ENCODE results near the gene PGBD5.

The PGBD5 gene

GRCh38 chr1:230319014-230319747 is 107.0 kb downstream of the PGBD5 start:
- ChIA-PET POLR2A (ENCODE audit: low non-redundant PET) (no interaction called here), CTCF (no interaction called here)
- TF ChIP-seq, protein P1, sequence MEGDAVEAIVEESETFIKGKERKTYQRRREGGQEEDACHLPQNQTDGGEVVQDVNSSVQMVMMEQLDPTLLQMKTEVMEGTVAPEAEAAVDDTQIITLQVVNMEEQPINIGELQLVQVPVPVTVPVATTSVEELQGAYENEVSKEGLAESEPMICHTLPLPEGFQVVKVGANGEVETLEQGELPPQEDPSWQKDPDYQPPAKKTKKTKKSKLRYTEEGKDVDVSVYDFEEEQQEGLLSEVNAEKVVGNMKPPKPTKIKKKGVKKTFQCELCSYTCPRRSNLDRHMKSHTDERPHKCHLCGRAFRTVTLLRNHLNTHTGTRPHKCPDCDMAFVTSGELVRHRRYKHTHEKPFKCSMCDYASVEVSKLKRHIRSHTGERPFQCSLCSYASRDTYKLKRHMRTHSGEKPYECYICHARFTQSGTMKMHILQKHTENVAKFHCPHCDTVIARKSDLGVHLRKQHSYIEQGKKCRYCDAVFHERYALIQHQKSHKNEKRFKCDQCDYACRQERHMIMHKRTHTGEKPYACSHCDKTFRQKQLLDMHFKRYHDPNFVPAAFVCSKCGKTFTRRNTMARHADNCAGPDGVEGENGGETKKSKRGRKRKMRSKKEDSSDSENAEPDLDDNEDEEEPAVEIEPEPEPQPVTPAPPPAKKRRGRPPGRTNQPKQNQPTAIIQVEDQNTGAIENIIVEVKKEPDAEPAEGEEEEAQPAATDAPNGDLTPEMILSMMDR (conservative IDR thresholded peaks at IDR 0.05; ENCODE audit: low read depth): no peak
- no peak for DNase-seq (ENCODE audit: low spot score)
- no peak overlapping the region for H3K27ac ChIP-seq

DNA sequence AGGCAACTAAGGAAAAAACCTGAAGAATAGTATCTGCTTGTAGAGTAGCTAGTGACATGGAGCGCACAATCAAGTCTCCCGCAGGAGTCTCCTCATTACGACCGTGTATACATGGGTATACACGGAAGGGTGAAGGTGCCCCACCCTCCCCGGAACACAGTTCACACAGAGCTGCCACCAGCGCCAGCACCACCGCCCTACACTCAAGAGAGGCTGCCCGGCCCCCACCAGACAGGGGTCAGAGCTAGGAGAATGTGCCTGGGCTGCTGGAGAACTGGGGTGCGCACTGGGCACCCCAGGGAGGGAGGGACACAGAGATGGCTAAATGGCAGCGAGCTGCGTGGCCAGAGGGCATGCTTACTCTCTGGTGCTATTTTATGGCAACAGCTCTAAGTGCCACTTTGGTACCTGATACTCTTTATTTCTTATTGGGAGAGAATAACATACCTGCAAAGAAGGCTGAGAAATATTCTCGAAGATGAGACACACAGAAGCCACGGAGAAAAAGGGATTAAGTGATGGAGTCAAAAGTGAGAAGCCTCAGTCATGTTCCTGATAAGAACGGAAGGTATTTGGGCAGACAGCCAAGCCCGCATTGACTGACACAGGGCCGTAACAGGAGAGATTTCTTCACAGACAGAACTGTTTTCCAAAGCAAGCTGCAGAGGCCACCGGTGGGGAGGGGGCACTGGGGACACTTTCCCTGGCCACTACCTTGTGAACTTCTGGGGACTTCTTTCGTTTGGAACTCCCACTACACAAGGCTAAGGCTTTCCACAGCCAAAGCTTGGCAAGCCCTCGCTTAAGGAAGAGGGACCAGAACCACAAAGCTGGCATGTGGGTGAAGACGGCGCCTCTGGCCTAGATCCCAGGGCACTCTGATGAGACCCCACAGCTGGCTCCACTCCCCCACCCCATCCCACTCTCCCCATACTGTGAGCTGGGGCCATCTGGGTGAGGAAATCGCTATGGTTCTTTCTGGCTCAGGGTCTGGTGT is 108.0 kb downstream of the PGBD5 start:
- POLR2A ChIA-PET (ENCODE audit: low non-redundant PET): no interaction called here
- H3K27ac ChIP-seq: no peak overlapping the region
- TF ChIP-seq, protein P1 (conservative IDR thresholded peaks at IDR 0.05; ENCODE audit: low read depth): no peak
- CTCF ChIA-PET: interaction anchor here (0.7 kb wide), 3 partner anchors 474 to 909 kb away, joined by 3 read pairs; no protein-coding TSS in a partner anchor
- DNase-seq (ENCODE audit: low spot score): peak; percentile 21

DNA sequence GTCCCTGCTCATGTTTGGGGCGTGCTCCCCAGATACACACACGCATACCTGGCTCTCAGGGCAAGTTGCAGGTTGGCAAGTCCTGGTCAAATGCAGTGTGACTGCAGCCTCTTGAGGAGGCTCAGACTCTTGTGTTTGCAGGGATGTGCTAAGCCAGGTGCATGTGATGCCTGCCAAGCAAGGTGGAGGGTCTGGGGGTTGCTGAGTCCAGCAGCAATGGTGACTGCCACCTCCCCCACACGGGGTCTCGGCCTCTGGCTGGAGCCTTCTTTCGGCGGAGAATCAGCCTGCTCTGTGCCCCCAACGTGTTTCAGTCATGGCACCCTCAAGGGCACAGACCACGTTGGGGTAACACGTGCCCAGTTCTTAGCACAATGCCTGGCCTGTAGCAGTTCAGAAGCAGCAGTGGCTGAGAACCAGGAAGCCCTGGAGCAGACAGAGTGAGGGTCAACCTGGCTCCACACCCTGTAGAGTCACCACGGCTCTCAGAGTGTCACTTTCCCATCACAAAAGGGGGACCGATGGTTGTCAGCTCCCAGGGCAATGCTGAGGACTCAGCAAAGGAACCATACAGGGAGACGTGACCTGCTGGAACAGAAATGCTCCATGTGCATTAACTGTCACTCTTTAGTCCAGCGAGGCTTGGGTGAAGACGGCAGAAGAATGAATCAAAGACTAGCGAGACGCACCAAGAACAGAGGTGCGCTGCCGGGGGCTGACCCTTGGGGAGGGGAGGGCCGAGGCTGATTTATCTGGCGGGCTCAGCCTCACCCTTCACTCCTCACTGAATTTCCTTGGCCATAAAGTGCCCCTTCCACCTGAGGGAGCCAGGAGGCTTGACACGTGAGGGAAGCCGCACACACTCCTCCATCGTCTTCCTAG is 109.0 kb downstream of the PGBD5 start:
- TF ChIP-seq, protein P1 (conservative IDR thresholded peaks at IDR 0.05; ENCODE audit: low read depth): no peak
- POLR2A ChIA-PET (ENCODE audit: low non-redundant PET): no interaction called here
- CTCF ChIA-PET: interaction anchor here (0.7 kb wide), 3 partner anchors 48 to 908 kb away, joined by 3 read pairs; no protein-coding TSS in a partner anchor
- no peak for DNase-seq (ENCODE audit: low spot score)
- H3K27ac ChIP-seq: no peak overlapping the region

DNA sequence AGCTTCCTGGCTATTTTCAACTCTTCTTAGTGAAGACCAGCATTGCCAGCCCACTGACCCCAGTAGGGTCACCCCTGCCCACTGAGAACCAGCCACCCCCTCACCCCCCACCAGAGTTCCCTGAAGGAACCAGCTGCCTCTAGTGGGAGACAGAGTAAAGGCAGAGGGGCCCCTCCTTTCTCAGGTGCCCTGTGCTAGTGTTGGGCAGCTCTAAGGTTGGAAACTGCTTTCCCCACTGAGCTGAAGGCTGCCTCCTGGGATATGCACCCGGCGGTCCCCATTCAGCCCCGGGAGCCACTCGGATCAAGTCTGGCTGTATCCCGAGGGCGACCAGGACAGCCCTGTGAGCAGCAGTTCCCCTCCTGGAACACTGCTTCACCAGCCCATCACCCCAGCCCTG is 111.0 kb downstream of the PGBD5 start:
- ChIA-PET CTCF (no interaction called here), POLR2A (ENCODE audit: low non-redundant PET) (no interaction called here)

GRCh38 chr1:230314142-230314470 is 112.0 kb downstream of the PGBD5 start:
- H3K27ac ChIP-seq: no peak overlapping the region
- POLR2A ChIA-PET (ENCODE audit: low non-redundant PET): no interaction called here
- DNase-seq (ENCODE audit: low spot score): no peak
- CTCF ChIA-PET: no interaction called here
- TF ChIP-seq, protein P1 (conservative IDR thresholded peaks at IDR 0.05; ENCODE audit: low read depth): no peak

More for the DNA sequence above, 111.0 kb downstream of the PGBD5 start:
- no peak for DNase-seq (ENCODE audit: low spot score)
- no peak overlapping the region for H3K27ac ChIP-seq
- TF ChIP-seq, protein P1 (conservative IDR thresholded peaks at IDR 0.05; ENCODE audit: low read depth): no peak
